Fibroblast of lung (primary cell): ENCODE measurements around the gene ZXDC.

Experiments used
- EZH2 ChIP-seq: IDR thresholded peaks from 2 replicates; pipeline ENCODE4 v1.5.1; 2012; ENCODE audit warnings: low read length, control low read depth, mild to moderate bottlenecking; ENCODE audit errors: missing control alignments
- TF ChIP-seq, protein P1 (sequence below), 2 donors: IDR thresholded peaks in 1 of 2; conservative IDR thresholded peaks in 1 of 2; 1 replicate in 1 of 2; 2 replicates in 1 of 2; pipeline ENCODE4 v1.5.1; 2011 to 2012; ENCODE audit warnings: low read length in 2 of 2, control low read depth in 1 of 2, inconsistent platforms in 1 of 2, low read depth in 1 of 2, mild to moderate bottlenecking in 1 of 2

DNA sequence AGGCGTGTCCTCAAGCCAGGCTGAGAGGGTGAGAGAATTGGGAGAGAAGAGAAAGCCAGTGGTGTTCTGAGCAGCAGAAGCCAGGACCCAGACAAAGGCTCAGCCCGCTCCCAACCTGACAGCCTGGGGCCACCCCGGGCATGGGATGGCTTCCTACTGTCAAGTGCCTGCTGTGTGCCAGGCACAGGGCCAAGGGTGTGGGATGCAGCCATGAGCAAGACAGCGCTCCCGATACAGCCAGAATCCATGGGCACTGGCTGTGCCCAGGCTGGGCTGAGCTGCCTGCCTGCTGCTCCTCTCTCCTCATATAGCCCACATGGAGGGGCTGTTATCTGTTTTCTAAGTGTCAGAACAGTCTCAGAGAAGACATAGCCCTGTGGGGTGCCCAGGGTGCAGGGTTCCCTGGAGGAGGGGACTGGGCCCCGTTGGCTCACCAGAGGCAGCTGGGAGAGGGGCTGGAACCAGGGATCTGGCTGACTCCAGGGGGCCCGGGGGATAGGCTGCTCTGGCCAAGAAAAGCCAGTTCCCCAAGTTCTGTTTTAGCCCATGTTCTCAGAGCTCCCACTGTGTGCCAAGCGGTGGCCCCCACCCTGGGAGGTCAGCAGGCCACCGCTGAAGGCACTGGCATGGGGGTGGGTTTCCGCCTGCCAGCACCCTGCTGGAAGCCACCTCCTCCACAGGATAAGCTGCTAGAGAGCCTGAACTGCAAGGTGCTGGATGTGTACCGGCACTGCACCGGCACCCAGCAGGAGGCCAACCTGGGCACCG, 42.0 kb downstream of the ZXDC start:
- TF ChIP-seq, protein P1, sequence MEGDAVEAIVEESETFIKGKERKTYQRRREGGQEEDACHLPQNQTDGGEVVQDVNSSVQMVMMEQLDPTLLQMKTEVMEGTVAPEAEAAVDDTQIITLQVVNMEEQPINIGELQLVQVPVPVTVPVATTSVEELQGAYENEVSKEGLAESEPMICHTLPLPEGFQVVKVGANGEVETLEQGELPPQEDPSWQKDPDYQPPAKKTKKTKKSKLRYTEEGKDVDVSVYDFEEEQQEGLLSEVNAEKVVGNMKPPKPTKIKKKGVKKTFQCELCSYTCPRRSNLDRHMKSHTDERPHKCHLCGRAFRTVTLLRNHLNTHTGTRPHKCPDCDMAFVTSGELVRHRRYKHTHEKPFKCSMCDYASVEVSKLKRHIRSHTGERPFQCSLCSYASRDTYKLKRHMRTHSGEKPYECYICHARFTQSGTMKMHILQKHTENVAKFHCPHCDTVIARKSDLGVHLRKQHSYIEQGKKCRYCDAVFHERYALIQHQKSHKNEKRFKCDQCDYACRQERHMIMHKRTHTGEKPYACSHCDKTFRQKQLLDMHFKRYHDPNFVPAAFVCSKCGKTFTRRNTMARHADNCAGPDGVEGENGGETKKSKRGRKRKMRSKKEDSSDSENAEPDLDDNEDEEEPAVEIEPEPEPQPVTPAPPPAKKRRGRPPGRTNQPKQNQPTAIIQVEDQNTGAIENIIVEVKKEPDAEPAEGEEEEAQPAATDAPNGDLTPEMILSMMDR (conservative IDR thresholded peaks at IDR 0.05 in 1 of 2, IDR thresholded peaks at IDR 0.05 in 1 of 2; ENCODE audit: low read depth in 1 of 2, low read length in 2 of 2) = no peak
- TF ChIP-seq EZH2 = no peak
